ENCODE measurements around the gene IFIT3. TPM values are rescaled to one million over a fixed set of nuclear protein-coding genes. Genes with fewer than 3 reads are reported as not detected.

IFIT3 gene
- total and polyA plus RNA-seq, 9 of the 15 experiments (the other 6 are each of a cell fraction or from before 2014, with no cell fraction given) = 0.23 to 2.2 (median 0.77) TPM

- ATAC-seq (peak; percentile 59), FAIRE-seq (peak; percentile 75), DNase-seq (ENCODE audit: extremely low read depth in 1 of 4, low spot score in 3 of 4) (peak in 2 of 4 experiments; percentile 22 to 65)
- Histone ChIP-seq H3K79me2 (ENCODE audit: control insufficient read depth, insufficient read depth, low read length) (no peaks in the 10 kb centered on the region), H3K27me3 (ENCODE audit: control insufficient read depth in 2 of 2, insufficient read depth in 2 of 2, low read length in 2 of 2) (no peaks in the 10 kb centered on the region), H3K27ac (ENCODE audit: extremely low read depth, low read depth, low read length) (peak overlapping the region; percentile 21; the same call in 1 of the 3 replicates), H3K36me3 (ENCODE audit: control insufficient read depth, insufficient read depth, low read length) (no peaks in the 10 kb centered on the region), H3K4me1 (replicated peaks in 1 of 2; ENCODE audit: control insufficient read depth in 2 of 2, insufficient read depth in 2 of 2, low read length in 2 of 2) (peaks cover 0 to 14% of the 10 kb centered on the region in 2 experiments; a peak in 3 of 5 replicates), H2AFZ (ENCODE audit: low read depth, low read length) (no peak overlapping the region), H3K4me2 (ENCODE audit: insufficient read depth, low read length) (no peak overlapping the region; the same call in 1 of the 2 replicates), H3K9ac (ENCODE audit: insufficient read depth in 1 of 2, low read depth in 2 of 2, low read length in 2 of 2) (no peak overlapping the region), H3K9me1 (ENCODE audit: control insufficient read depth, insufficient read depth, low read length) (no peaks in the 10 kb centered on the region), H4K20me1 (replicated peaks; ENCODE audit: control insufficient read depth, insufficient read depth, low read length) (no peaks in the 10 kb centered on the region), H3K4me3 (no peak overlapping the region), H3K9me3 (replicated peaks; ENCODE audit: control insufficient read depth, insufficient read depth, low read depth, low read length) (no peaks in the 10 kb centered on the region)
- intact Hi-C loops (cut with micrococcal nuclease) = no loop called here
- ChIA-PET CTCF (ENCODE audit: low intra/inter-chr PET ratio) (no interaction called here), POLR2A (interaction anchor here (1.8 kb wide), 1 partner anchor 11 kb away, joined by 7 read pairs; no protein-coding TSS in a partner anchor)
- in situ Hi-C loops (cut with MboI) = no loop called here
- BruUV-seq (replicated peaks) = no TSS peak
- peak; percentile 47; the same call in 1 of the 2 replicates for TF ChIP-seq DPF2 (IDR thresholded peaks at IDR 0.05)
- peak; percentile 26; the same call in 1 of the 2 replicates for TF ChIP-seq SOX6 (IDR thresholded peaks at IDR 0.05)
- TF ChIP-seq GTF3C2 (IDR thresholded peaks at IDR 0.05; ENCODE audit: borderline replicate concordance, extremely low read depth, insufficient read length) = no peak
- TF ChIP-seq, protein P1, sequence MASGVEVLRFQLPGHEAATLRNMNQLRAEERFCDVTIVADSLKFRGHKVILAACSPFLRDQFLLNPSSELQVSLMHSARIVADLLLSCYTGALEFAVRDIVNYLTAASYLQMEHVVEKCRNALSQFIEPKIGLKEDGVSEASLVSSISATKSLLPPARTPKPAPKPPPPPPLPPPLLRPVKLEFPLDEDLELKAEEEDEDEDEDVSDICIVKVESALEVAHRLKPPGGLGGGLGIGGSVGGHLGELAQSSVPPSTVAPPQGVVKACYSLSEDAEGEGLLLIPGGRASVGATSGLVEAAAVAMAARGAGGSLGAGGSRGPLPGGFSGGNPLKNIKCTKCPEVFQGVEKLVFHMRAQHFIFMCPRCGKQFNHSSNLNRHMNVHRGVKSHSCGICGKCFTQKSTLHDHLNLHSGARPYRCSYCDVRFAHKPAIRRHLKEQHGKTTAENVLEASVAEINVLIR (CRISPR knock-in tag; IDR thresholded peaks at IDR 0.05) = no peak
- no peak for TF ChIP-seq ZBED1 (IDR thresholded peaks at IDR 0.05)
- peak; percentile 84 for TF ChIP-seq CBFA2T2 (conservative IDR thresholded peaks at IDR 0.05)
- TF ChIP-seq MECOM (CRISPR knock-in tag; IDR thresholded peaks at IDR 0.05) = peak; percentile 71; the same call in 1 of the 2 replicates
- TF ChIP-seq AFF4 (CRISPR knock-in tag; IDR thresholded peaks at IDR 0.05) = no peak
- TF ChIP-seq CBFA2T3 (IDR thresholded peaks at IDR 0.05) = peak; percentile 90
- peak; percentile 65; the same call in 1 of the 2 replicates for TF ChIP-seq SMAD4 (CRISPR knock-in tag; conservative IDR thresholded peaks at IDR 0.05)
- no peak for TF ChIP-seq ZNF586 (CRISPR knock-in tag; conservative IDR thresholded peaks at IDR 0.05)
- TF ChIP-seq RCOR1 (IDR thresholded peaks at IDR 0.05; ENCODE audit: borderline replicate concordance in 1 of 2, low read depth in 2 of 2, low read length in 2 of 2) = peak in 1 of 2 experiments; percentile 72; a peak in 1 of 4 replicates
- peak; percentile 23; the same call in 1 of the 2 replicates for TF ChIP-seq FOXM1 (IDR thresholded peaks at IDR 0.05; ENCODE audit: low read depth)
- TF ChIP-seq FOXM1 (CRISPR knock-in tag; IDR thresholded peaks at IDR 0.05; ENCODE audit: low read depth) = no peak
- peak; percentile 83 for TF ChIP-seq TCF3 (CRISPR knock-in tag; IDR thresholded peaks at IDR 0.05)
- no peak for TF ChIP-seq POLR2G (IDR thresholded peaks at IDR 0.05; ENCODE audit: low read depth, low read length)
- TF ChIP-seq NCOA2 (IDR thresholded peaks at IDR 0.05; ENCODE audit: partially characterized antibody in 2 of 2) = no peak
Measured at GRCh38 chr10:89362929-89363328, 35.1 kb downstream of the IFIT3 start.

Data from K562 (cell line).